ENCODE results near the gene CELF3.

GRCh38 chr1:151763990-151764389, 47.4 kb upstream of the CELF3 start:
- TF ChIP-seq TAF1 (IDR thresholded peaks at IDR 0.05; ENCODE audit: borderline replicate concordance, insufficient read depth, low read length) (no peak), POLR2AphosphoS5 (IDR thresholded peaks at IDR 0.05; ENCODE audit: low read depth, low read length) (no peak)

Measured in PFSK-1 (cell line).